Lung (tissue), 12 donors: ENCODE data around the gene SPEF1. TPM values are rescaled to one million over a fixed set of nuclear protein-coding genes. Genes with fewer than 3 reads are reported as not detected.

Experiments
- ATAC-seq: fragments of 200-7000 bp; cut with Tn5 transposase; one replicate; pipeline ENCODE4 v1.9.1; 2020; ENCODE audit warnings: moderate number of reproducible peaks; ENCODE audit not compliant: insufficient read depth, low FRiP score
- DNase-seq, 3 donors: peaks; one replicate each; pipeline ENCODE4 v3.0.0-alpha.2; 2013 to 2017
- H3K27ac ChIP-seq, 2 donors: one replicate each; pipeline ENCODE4 v1.5.1; 2013; ENCODE audit warnings: mild to moderate bottlenecking in 2 of 2, moderate library complexity in 2 of 2, control low read depth in 1 of 2, inconsistent platforms in 1 of 2, low read depth in 1 of 2, low read length in 1 of 2
- H3K27me3 ChIP-seq, 3 donors: one replicate each; pipeline ENCODE4 v1.5.1; 2013; ENCODE audit warnings: low read length in 2 of 3; ENCODE audit not compliant: control insufficient read depth in 3 of 3, insufficient read depth in 3 of 3
- H3K36me3 ChIP-seq, 4 donors: one replicate each; pipeline ENCODE4 v1.5.1; 2013; ENCODE audit warnings: low read length in 4 of 4, mild to moderate bottlenecking in 1 of 4, moderate library complexity in 1 of 4; ENCODE audit not compliant: control insufficient read depth in 4 of 4, insufficient read depth in 4 of 4
- H3K4me1 ChIP-seq, 5 donors: one replicate each; pipeline ENCODE4 v1.5.1; 2013; ENCODE audit warnings: low read length in 5 of 5, mild to moderate bottlenecking in 2 of 5, moderate library complexity in 1 of 5; ENCODE audit not compliant: control insufficient read depth in 5 of 5, insufficient read depth in 5 of 5
- H3K4me3 ChIP-seq: one replicate; pipeline ENCODE4 v1.5.1; 2013; ENCODE audit warnings: mild to moderate bottlenecking, control low read depth, moderate library complexity
- H3K9ac ChIP-seq, 2 donors: one replicate each; pipeline ENCODE4 v1.5.1; 2013; ENCODE audit warnings: low read length in 2 of 2, control low read depth in 1 of 2; ENCODE audit not compliant: insufficient read depth in 1 of 2
- H3K9me3 ChIP-seq, 4 donors: one replicate each; pipeline ENCODE4 v1.5.1; 2013; ENCODE audit warnings: low read length in 3 of 4, mild to moderate bottlenecking in 1 of 4, moderate library complexity in 1 of 4; ENCODE audit not compliant: control insufficient read depth in 4 of 4, insufficient read depth in 3 of 4
- WGBS, 2 donors: extraction: QIAGEN DNeasy Blood & Tissue Kit; methylation state at CpG; one replicate each; pipeline ENCODE4 v1.1.7; 2013; 5-methylcytosine and 5-hydroxymethylcytosine counted together
- polyA plus RNA-seq, 2 donors: library from polyadenylated mRNA; stranded (reverse); fragments of 200-250 nt; gene quantifications; one replicate each; pipeline ENCODE4 v1.2.1, GENCODE V29; 2013
- total RNA-seq, 2 donors: library from RNA; depleted of rRNA in 1 of 2; stranded (reverse); fragments of >200 nt in 1 of 2; gene quantifications; one replicate each; pipeline ENCODE4 v1.2.1, GENCODE V29; 2014 to 2021
- TF ChIP-seq, protein P1 (sequence below): IDR thresholded peaks from 2 replicates; pipeline ENCODE4 v1.5.1; 2012; ENCODE audit warnings: mild to moderate bottlenecking; ENCODE audit errors: control extremely low read depth, extremely low read depth
- donor health status: control.
- donor health status: control.
- donor health status: Bipolar disorder and iron deficiency.
- donor health status: healthy.
- donor health status: DM: yes; HTN: yes; CAD: no.

Gene SPEF1
- total and polyA plus RNA-seq, 4 donors = 9.6 to 15.5 (median 11.8) TPM

GRCh38 chr20:3749087-3749688 is 32.1 kb downstream of the SPEF1 start:
- ATAC-seq (no peak), DNase-seq (no peak)
- no peak overlapping the region for H3K4me3 ChIP-seq
- H3K9me3 ChIP-seq = no peaks in the 10 kb centered on the region
- no peak overlapping the region for H3K9ac ChIP-seq
- H3K4me1 ChIP-seq = peaks cover 0 to 9% (median 0%) of the 10 kb centered on the region in 5 donors
- peaks cover 0 to 22% (median 3%) of the 10 kb centered on the region in 3 donors for H3K27me3 ChIP-seq
- WGBS, 2 donors = 77 to 88% methylated on average over 24 of the region's 24 CpGs
- H3K36me3 ChIP-seq = peaks cover 0 to 18% (median 10%) of the 10 kb centered on the region in 4 donors
- H3K27ac ChIP-seq = no peak overlapping the region
- TF ChIP-seq, protein P1, sequence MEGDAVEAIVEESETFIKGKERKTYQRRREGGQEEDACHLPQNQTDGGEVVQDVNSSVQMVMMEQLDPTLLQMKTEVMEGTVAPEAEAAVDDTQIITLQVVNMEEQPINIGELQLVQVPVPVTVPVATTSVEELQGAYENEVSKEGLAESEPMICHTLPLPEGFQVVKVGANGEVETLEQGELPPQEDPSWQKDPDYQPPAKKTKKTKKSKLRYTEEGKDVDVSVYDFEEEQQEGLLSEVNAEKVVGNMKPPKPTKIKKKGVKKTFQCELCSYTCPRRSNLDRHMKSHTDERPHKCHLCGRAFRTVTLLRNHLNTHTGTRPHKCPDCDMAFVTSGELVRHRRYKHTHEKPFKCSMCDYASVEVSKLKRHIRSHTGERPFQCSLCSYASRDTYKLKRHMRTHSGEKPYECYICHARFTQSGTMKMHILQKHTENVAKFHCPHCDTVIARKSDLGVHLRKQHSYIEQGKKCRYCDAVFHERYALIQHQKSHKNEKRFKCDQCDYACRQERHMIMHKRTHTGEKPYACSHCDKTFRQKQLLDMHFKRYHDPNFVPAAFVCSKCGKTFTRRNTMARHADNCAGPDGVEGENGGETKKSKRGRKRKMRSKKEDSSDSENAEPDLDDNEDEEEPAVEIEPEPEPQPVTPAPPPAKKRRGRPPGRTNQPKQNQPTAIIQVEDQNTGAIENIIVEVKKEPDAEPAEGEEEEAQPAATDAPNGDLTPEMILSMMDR = no peak

DNA sequence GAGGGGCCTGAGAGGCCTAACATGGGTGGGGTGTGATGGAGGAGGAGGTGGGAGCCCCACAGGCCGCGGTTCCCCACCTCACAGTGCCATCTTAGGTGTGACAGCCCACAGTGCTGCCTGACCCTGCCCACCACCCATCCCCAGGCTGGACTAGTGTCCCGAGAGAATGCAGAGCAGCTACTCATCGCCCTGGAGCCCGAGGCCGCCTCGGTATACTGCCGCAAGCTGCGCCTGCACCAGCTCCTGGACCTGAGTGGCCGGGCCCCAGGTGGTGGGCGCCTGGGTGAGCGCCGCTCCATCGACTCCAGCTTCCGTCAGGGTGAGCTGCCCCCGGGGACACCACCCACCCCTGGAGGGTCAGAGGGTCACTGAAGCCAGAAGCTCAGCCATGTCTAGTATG is 33.2 kb downstream of the SPEF1 start:
- DNase-seq (no peak), ATAC-seq (no peak)
- H3K9ac ChIP-seq = no peak overlapping the region
- H3K9me3 ChIP-seq = no peaks in the 10 kb centered on the region
- peaks cover 0 to 22% (median 3%) of the 10 kb centered on the region in 3 donors for H3K27me3 ChIP-seq
- H3K36me3 ChIP-seq = peaks cover 0 to 18% (median 14%) of the 10 kb centered on the region in 4 donors
- TF ChIP-seq, protein P1 = no peak
- peaks cover 0 to 9% (median 0%) of the 10 kb centered on the region in 5 donors for H3K4me1 ChIP-seq
- no peak overlapping the region for H3K4me3 ChIP-seq
- WGBS, 2 donors = 92 to 94% methylated on average over 16 of the region's 16 CpGs
- H3K27ac ChIP-seq = no peak overlapping the region

DNA sequence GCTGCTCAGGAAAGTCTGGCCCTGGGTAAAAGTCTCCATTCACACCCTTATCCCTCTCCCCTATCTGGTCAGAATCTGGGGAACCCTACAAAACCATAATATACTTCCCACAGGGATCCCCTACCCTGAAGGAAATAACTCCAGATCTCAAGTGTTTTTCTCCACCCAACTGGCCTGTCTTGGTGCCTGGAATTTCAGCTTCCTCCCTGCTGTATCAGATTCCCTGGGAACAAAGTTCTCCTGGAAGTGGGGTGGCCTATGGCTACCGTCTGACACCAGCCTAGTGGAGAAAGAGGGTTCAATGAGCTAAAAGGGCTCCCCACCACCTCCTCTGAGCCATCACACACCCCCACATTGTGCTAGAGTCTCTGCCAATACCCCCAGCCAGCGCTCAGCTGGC is 33.8 kb downstream of the SPEF1 start:
- TF ChIP-seq, protein P1 = no peak
- Histone ChIP-seq H3K9me3 (no peaks in the 10 kb centered on the region), H3K9ac (no peak overlapping the region), H3K4me1 (peaks cover 0 to 9% (median 0%) of the 10 kb centered on the region in 5 donors), H3K27me3 (peaks cover 0 to 22% (median 3%) of the 10 kb centered on the region in 3 donors), H3K36me3 (peaks cover 0 to 18% (median 13%) of the 10 kb centered on the region in 4 donors), H3K27ac (no peak overlapping the region), H3K4me3 (no peak overlapping the region)
- no peak for ATAC-seq
- no peak for DNase-seq
- WGBS, 2 donors = 80 to 88% methylated on average over 2 of the region's 2 CpGs
